IMR-90 (cell line): ENCODE measurements around the gene ZNF398. TPM values are rescaled to one million over a fixed set of nuclear protein-coding genes. Genes with fewer than 3 reads are reported as not detected.

Experiments used
- ATAC-seq: fragments of 200-7000 bp; cut with Tn5 transposase; 2 replicates; pipeline ENCODE4 v1.9.1; 2020; ENCODE audit warnings: low read depth, mild to moderate bottlenecking, moderate library complexity
- BruUV-seq: library from RNA; stranded (reverse); fragments of 400-500 nt; replicated peaks from 2 replicates; lab custom pipeline; 2021; lab: Mats Ljungman, UMichigan
- CTCF ChIA-PET: fragments of 300-600 bp; formaldehyde crosslinking; extraction: SDS; loops from one replicate; lab custom pipeline; 2021; ENCODE audit warnings: antibody characterized with exemption; lab: Yijun Ruan, JAX
- POLR2A ChIA-PET: fragments of 300-600 bp; sonication (Branson Sonifier 250); formaldehyde crosslinking; loops from one replicate; lab custom pipeline; 2022; ENCODE audit warnings: antibody characterized with exemption; ENCODE audit not compliant: unreplicated experiment; lab: Charles Lee
- DNase-seq: peaks from one replicate; pipeline ENCODE4 v3.0.0; 2013
- H2AFZ ChIP-seq: replicated peaks from 2 replicates; pipeline ENCODE3; 2013; ENCODE audit warnings: low read length, mild to moderate bottlenecking; ENCODE audit not compliant: poor library complexity
- H2AK5ac ChIP-seq: 2 replicates; pipeline ENCODE4 v1.6.1; 2013; ENCODE audit warnings: low read depth, low read length, inconsistent platforms
- H2AK9ac ChIP-seq: replicated peaks from 2 replicates; pipeline ENCODE3; 2013; ENCODE audit warnings: mild to moderate bottlenecking, low read depth, low read length, moderate library complexity; ENCODE audit not compliant: poor library complexity
- H2BK120ac ChIP-seq: 2 replicates; pipeline ENCODE4 v1.6.1; 2013; ENCODE audit warnings: low read depth, low read length, inconsistent platforms
- H2BK15ac ChIP-seq: 3 replicates; pipeline ENCODE4 v1.6.1; 2013; ENCODE audit warnings: low read depth, low read length, inconsistent platforms
- H2BK20ac ChIP-seq: 2 replicates; pipeline ENCODE4 v1.6.1; 2013; ENCODE audit warnings: low read depth, mild to moderate bottlenecking, inconsistent platforms, low read length, moderate library complexity
- H2BK5ac ChIP-seq: 2 replicates; pipeline ENCODE4 v1.6.1; 2013; ENCODE audit warnings: mild to moderate bottlenecking, low read depth, low read length, inconsistent platforms; ENCODE audit not compliant: poor library complexity, severe bottlenecking
- H3K14ac ChIP-seq: replicated peaks from 2 replicates; pipeline ENCODE4 v1.6.1; 2013; ENCODE audit warnings: low read depth, low read length, inconsistent platforms
- H3K18ac ChIP-seq: 2 replicates; pipeline ENCODE4 v1.6.1; 2013; ENCODE audit warnings: low read depth, low read length, control low read depth
- H3K23ac ChIP-seq: 2 replicates; pipeline ENCODE4 v1.6.1; 2013; ENCODE audit warnings: low read depth, low read length, inconsistent platforms
- H3K27ac ChIP-seq: 2 replicates; pipeline ENCODE4 v1.5.1; 2013; ENCODE audit warnings: mild to moderate bottlenecking, control low read depth, low read length; ENCODE audit not compliant: insufficient read depth
- H3K27me3 ChIP-seq: 2 replicates; pipeline ENCODE4 v1.6.1; 2013; ENCODE audit warnings: low read length; ENCODE audit not compliant: control insufficient read depth, insufficient read depth
- H3K36me3 ChIP-seq: 2 replicates; pipeline ENCODE4 v1.6.1; 2013; ENCODE audit warnings: low read length, mixed read lengths; ENCODE audit not compliant: control insufficient read depth, insufficient read depth
- H3K4ac ChIP-seq: 2 replicates; pipeline ENCODE4 v1.6.1; 2013; ENCODE audit warnings: low read depth, low read length, inconsistent platforms
- H3K4me1 ChIP-seq: 2 replicates; pipeline ENCODE4 v1.6.1; 2013; ENCODE audit warnings: low read length, mixed read lengths; ENCODE audit not compliant: control insufficient read depth, insufficient read depth
- H3K4me2 ChIP-seq: 2 replicates; pipeline ENCODE4 v1.6.1; 2013; ENCODE audit warnings: low read depth, mild to moderate bottlenecking, control low read depth, low read length, moderate library complexity
- H3K4me3 ChIP-seq: 2 replicates; pipeline ENCODE4 v1.5.1; 2013; ENCODE audit warnings: low read depth, mild to moderate bottlenecking, control low read depth, low read length, moderate library complexity; ENCODE audit not compliant: insufficient read depth
- H3K56ac ChIP-seq: 2 replicates; pipeline ENCODE4 v1.6.1; 2013; ENCODE audit warnings: low read length, inconsistent platforms; ENCODE audit not compliant: insufficient read depth; ENCODE audit errors: extremely low read depth
- H3K79me1 ChIP-seq, 2 experiments: 2 replicates each; pipeline ENCODE4 v1.6.1; 2013; ENCODE audit warnings: low read length in 2 of 2, inconsistent platforms in 1 of 2, low read depth in 1 of 2
- H3K9ac ChIP-seq: 2 replicates; pipeline ENCODE4 v1.6.1; 2013; ENCODE audit warnings: low read depth, low read length, control low read depth
- H3K9me1 ChIP-seq: 2 replicates; pipeline ENCODE4 v1.6.1; 2013; ENCODE audit warnings: low read length, inconsistent platforms; ENCODE audit not compliant: insufficient read depth
- H3K9me3 ChIP-seq: 2 replicates; pipeline ENCODE4 v1.6.1; 2013; ENCODE audit warnings: low read length; ENCODE audit not compliant: control insufficient read depth, insufficient read depth
- H4K20me1 ChIP-seq: 2 replicates; pipeline ENCODE4 v1.6.1; 2013; ENCODE audit warnings: low read length, inconsistent platforms; ENCODE audit not compliant: insufficient read depth
- H4K5ac ChIP-seq: 2 replicates; pipeline ENCODE4 v1.6.1; 2013; ENCODE audit warnings: mild to moderate bottlenecking, low read depth, low read length, control low read depth
- H4K8ac ChIP-seq, 2 experiments: 2 replicates each; pipeline ENCODE4 v1.6.1; 2013; ENCODE audit warnings: low read depth in 2 of 2, low read length in 2 of 2, control low read depth in 1 of 2, inconsistent platforms in 1 of 2
- H4K91ac ChIP-seq: 2 replicates; pipeline ENCODE4 v1.6.1; 2013; ENCODE audit warnings: low read depth, low read length, inconsistent platforms; ENCODE audit not compliant: insufficient read depth
- BHLHE40 ChIP-seq: fragments of 150-350 bp; IDR thresholded peaks from 2 replicates; pipeline ENCODE4 v1.6.1; 2016; ENCODE audit warnings: mild to moderate bottlenecking, low read depth, low read length
- CEBPB ChIP-seq: IDR thresholded peaks from 2 replicates; pipeline ENCODE4 v1.6.1; 2012; ENCODE audit warnings: low read depth, low read length, improper control_type of control experiment
- CHD1 ChIP-seq: IDR thresholded peaks from 2 replicates; pipeline ENCODE4 v1.6.1; 2012; ENCODE audit warnings: low read depth, low read length, improper control_type of control experiment
- CTCF ChIP-seq: conservative IDR thresholded peaks from 2 replicates; pipeline ENCODE4 v1.5.1; 2012; ENCODE audit warnings: mild to moderate bottlenecking, low read depth, low read length, improper control_type of control experiment
- MAFK ChIP-seq: IDR thresholded peaks from 2 replicates; pipeline ENCODE4 v1.6.1; 2012; ENCODE audit warnings: low read depth, low read length, improper control_type of control experiment
- MAZ ChIP-seq: IDR thresholded peaks from 2 replicates; pipeline ENCODE4 v1.6.1; 2012; ENCODE audit warnings: low read depth, mild to moderate bottlenecking, low read length, improper control_type of control experiment, moderate library complexity, borderline replicate concordance
- MXI1 ChIP-seq: IDR thresholded peaks from 2 replicates; pipeline ENCODE4 v1.6.1; 2012; ENCODE audit warnings: low read depth, mild to moderate bottlenecking, low read length, moderate library complexity, borderline replicate concordance
- NFE2L2 ChIP-seq: fragments of 150-350 bp; IDR thresholded peaks from 2 replicates; pipeline ENCODE4 v1.6.1; 2016; ENCODE audit warnings: low read depth, mild to moderate bottlenecking, low read length
- POLR2A ChIP-seq: IDR thresholded peaks from 2 replicates; pipeline ENCODE4 v1.6.1; 2012; ENCODE audit warnings: mild to moderate bottlenecking, low read depth, low read length
- RAD21 ChIP-seq: IDR thresholded peaks from 2 replicates; pipeline ENCODE4 v1.6.1; 2012; ENCODE audit warnings: low read length, improper control_type of control experiment
- RFX5 ChIP-seq: IDR thresholded peaks from 2 replicates; pipeline ENCODE4 v1.8.0; 2012; ENCODE audit warnings: low read depth, mild to moderate bottlenecking, low read length, moderate library complexity
- SMC3 ChIP-seq: fragments of 150-350 bp; IDR thresholded peaks from 2 replicates; pipeline ENCODE4 v1.6.1; 2016; ENCODE audit warnings: low read depth, mild to moderate bottlenecking, antibody characterized with exemption, low read length, moderate library complexity
- USF2 ChIP-seq: fragments of 150-350 bp; IDR thresholded peaks from 2 replicates; pipeline ENCODE4 v1.6.1; 2017; ENCODE audit warnings: mild to moderate bottlenecking, antibody characterized with exemption, low read length, low read depth
- WGBS, 2 experiments: methylation state at CpG; one replicate each; pipeline versions ENCODE4 v1.1.5 to v1.1.7; 2013; ENCODE audit warnings: missing lambda C conversion rate in 2 of 2; ENCODE audit not compliant: insufficient read length in 1 of 2; ENCODE audit errors: extremely low coverage in 2 of 2; 5-methylcytosine and 5-hydroxymethylcytosine counted together
- dilution Hi-C: fragments of 300-500 bp; cut with HindIII; formaldehyde crosslinking; loops from one replicate; pipeline ENCODE4 v1.14.3; 2018; ENCODE audit warnings: low sequenced_read_pairs; ENCODE audit not compliant: unreplicated experiment
- in situ Hi-C: fragments of 300-500 bp; cut with MboI; formaldehyde crosslinking; loops from 3 replicates; pipeline ENCODE4 v1.14.3; 2019; ENCODE audit warnings: low sequenced_read_pairs, inconsistent platforms, mixed read lengths
- intact Hi-C: fragments of 100-400 bp; cut with micrococcal nuclease; formaldehyde crosslinking; loops from 2 replicates; pipeline ENCODE4 v1.10.0; 2022
- polyA plus RNA-seq, 3 experiments: library from polyadenylated mRNA; depleted of rRNA; stranded (reverse); fragments of >200 nt; gene quantifications; 2 replicates each; pipeline ENCODE4 v1.2.3, GENCODE V29; 2012; ENCODE audit warnings: low replicate concordance in 1 of 3
- total RNA-seq: library from RNA; depleted of rRNA; stranded (reverse); fragments of >200 nt; gene quantifications from 2 replicates; pipeline ENCODE4 v1.2.3, GENCODE V29; 2012

Gene ZNF398
- total and polyA plus RNA-seq, 2 of the 4 experiments (the other 2 are of a cell fraction) = 5.7 to 7.9 TPM

- no peak for TF ChIP-seq MAZ
Measured at GRCh38 chr7:149199234-149199995, 52.2 kb downstream of the ZNF398 start (continued).

- peaks cover 22% of the 10 kb centered on the region for H4K20me1 ChIP-seq
- no peak overlapping the region for H3K4me3 ChIP-seq
- H3K18ac ChIP-seq = no peak overlapping the region
- no peak overlapping the region for H2AFZ ChIP-seq
- H3K79me1 ChIP-seq = peaks cover 38 to 76% of the 10 kb centered on the region in 2 experiments
- dilution Hi-C loops = no loop called here
- no peak overlapping the region for H3K4ac ChIP-seq
- no peak overlapping the region for H2AK9ac ChIP-seq
- no peaks in the 10 kb centered on the region for H3K27me3 ChIP-seq
- H3K56ac ChIP-seq = no peak overlapping the region
- no peak overlapping the region for H3K9ac ChIP-seq
- ATAC-seq (no peak), DNase-seq (peak; percentile 31)
- peaks cover 70% of the 10 kb centered on the region for H3K36me3 ChIP-seq
- no peak overlapping the region for H2BK20ac ChIP-seq
- intact Hi-C loops = no loop called here
- in situ Hi-C loops = no loop called here
- peak overlapping the region; percentile 41 for H2BK5ac ChIP-seq
- no peaks in the 10 kb centered on the region for H3K4me1 ChIP-seq
- H3K9me1 ChIP-seq = peaks cover 21% of the 10 kb centered on the region
- CTCF ChIA-PET = no interaction called here
- WGBS, 2 experiments = 83% methylated on average over 2 of the region's 6 CpGs; no CpG with 5 or more reads in 1 of the 2 experiments
- H3K4me2 ChIP-seq = no peak overlapping the region
- H3K14ac ChIP-seq = no peak overlapping the region
- no peak overlapping the region for H2BK15ac ChIP-seq
- no peak overlapping the region for H4K91ac ChIP-seq
- no peak overlapping the region for H4K5ac ChIP-seq
- BruUV-seq = no TSS peak
- H2AK5ac ChIP-seq = no peak overlapping the region
- H3K27ac ChIP-seq = no peak overlapping the region
- H2BK120ac ChIP-seq = no peak overlapping the region
- no peaks in the 10 kb centered on the region for H3K9me3 ChIP-seq
- no peak overlapping the region for H3K23ac ChIP-seq
- no peak overlapping the region for H4K8ac ChIP-seq
- POLR2A ChIA-PET = no interaction called here
- no peak for TF ChIP-seq RFX5
- no peak for TF ChIP-seq NFE2L2
- TF ChIP-seq RAD21 = no peak
- no peak for TF ChIP-seq CEBPB
- TF ChIP-seq POLR2A = no peak
- no peak for TF ChIP-seq CTCF
- TF ChIP-seq MAFK = no peak
- TF ChIP-seq BHLHE40 = no peak
- no peak for TF ChIP-seq USF2
- no peak for TF ChIP-seq SMC3
- TF ChIP-seq MXI1 = no peak
- no peak for TF ChIP-seq CHD1
- no peak for TF ChIP-seq MAZ
Measured at GRCh38 chr7:149202831-149203231, 55.6 kb downstream of the ZNF398 start.
